GM18861 (cell line): ENCODE data around the gene MAG.

Experiments used
- ATAC-seq: cut with Tn5 transposase; IDR thresholded peaks from one replicate; pipeline ENCODE4 v1.9.1; 2021; ENCODE audit not compliant: unreplicated experiment

MAG gene, protein sequence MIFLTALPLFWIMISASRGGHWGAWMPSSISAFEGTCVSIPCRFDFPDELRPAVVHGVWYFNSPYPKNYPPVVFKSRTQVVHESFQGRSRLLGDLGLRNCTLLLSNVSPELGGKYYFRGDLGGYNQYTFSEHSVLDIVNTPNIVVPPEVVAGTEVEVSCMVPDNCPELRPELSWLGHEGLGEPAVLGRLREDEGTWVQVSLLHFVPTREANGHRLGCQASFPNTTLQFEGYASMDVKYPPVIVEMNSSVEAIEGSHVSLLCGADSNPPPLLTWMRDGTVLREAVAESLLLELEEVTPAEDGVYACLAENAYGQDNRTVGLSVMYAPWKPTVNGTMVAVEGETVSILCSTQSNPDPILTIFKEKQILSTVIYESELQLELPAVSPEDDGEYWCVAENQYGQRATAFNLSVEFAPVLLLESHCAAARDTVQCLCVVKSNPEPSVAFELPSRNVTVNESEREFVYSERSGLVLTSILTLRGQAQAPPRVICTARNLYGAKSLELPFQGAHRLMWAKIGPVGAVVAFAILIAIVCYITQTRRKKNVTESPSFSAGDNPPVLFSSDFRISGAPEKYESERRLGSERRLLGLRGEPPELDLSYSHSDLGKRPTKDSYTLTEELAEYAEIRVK

DNA sequence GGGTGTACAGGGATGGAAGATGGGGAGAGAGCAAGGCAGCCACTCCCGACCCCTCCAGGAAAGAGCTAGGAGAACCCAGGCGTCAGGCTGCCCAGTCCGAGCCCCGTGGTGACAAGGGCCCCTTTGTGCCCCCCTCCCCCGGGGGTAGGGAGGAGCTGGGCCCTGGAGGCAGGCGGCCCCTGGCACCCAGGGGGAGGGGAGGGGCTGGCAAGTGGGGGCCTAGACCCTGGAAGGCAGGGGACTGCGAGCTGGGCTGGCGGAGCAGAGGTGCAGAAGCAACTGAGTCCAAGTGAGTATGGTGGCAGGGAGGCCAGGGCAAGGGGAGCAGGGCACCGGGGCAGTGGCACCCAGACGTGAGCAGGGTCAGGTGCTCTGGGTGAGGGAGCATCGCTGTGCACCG is at the start of gene MAG:
TSS of gene MAG (plus strand) at position 246 of the 400 bp plus-strand sequence. CDS start 3,248 bp downstream, outside the sequence.
- ATAC-seq, result no peak

DNA sequence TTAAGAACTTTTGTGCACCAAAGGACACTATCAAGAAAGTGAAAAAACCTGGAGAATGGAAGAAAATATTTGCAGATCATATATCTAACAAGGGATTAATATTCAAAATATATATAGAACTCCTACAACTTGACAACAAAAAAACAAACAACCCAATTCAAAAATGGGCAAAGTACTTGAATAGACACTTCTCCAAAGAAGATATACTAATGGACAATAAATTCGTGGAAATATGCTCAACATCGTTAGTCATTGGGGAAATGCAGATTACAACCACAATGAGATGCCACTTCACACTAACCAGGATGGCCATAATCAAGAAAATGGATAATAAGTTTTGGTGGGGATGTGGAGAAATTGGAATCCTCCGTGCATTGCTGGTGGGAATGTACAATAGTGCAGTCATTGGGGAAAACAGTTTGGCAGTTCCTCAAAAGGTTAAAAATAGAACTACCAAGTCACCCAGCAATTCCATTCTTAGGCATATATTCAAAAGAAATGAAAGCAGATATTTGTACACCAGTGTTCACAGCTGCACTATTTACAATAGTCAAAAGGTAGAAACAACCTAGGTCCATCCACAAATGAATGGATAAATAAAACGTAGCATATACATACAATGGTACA is 45.4 kb upstream of the MAG start:
- ATAC-seq, result no peak

DNA sequence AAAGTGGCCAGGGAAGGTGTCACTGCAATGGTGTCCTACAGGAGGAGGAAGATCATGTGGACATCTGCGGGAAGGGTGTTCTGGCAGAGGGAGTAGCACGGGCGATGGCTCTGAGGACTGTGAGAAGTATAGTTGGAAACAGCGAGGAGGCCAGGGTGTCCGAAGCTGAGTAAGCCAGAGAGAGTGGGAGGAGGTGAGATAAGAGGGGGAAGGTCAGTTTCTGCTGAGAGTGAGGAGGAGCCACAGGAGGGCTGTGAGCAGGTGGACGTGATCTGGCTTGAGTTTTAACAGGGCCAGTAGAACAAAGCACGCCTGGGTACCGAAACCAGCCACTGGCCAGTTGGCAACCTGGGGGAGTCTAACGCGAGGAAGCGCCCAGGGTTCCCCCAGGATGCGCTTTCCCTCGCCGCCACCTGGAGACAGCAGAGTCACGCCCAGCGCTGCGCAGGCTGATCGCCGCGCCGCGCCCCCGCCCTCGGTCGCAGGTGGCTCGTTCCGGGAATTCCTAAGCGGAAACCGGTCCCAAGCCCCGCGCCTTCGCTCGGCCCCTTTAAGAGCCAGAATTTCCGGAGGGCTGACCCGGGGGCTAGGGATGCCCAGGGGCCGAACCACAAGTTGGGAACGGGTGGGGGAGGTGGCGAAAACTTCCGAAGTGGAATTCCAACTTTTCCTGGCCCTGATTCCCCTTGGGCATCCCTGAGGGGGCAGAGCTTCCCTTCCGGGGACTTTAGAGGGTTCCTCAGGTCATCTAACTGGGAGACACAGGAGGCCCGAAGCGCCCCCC is 44.2 kb upstream of the MAG start:
- no peak for ATAC-seq

DNA sequence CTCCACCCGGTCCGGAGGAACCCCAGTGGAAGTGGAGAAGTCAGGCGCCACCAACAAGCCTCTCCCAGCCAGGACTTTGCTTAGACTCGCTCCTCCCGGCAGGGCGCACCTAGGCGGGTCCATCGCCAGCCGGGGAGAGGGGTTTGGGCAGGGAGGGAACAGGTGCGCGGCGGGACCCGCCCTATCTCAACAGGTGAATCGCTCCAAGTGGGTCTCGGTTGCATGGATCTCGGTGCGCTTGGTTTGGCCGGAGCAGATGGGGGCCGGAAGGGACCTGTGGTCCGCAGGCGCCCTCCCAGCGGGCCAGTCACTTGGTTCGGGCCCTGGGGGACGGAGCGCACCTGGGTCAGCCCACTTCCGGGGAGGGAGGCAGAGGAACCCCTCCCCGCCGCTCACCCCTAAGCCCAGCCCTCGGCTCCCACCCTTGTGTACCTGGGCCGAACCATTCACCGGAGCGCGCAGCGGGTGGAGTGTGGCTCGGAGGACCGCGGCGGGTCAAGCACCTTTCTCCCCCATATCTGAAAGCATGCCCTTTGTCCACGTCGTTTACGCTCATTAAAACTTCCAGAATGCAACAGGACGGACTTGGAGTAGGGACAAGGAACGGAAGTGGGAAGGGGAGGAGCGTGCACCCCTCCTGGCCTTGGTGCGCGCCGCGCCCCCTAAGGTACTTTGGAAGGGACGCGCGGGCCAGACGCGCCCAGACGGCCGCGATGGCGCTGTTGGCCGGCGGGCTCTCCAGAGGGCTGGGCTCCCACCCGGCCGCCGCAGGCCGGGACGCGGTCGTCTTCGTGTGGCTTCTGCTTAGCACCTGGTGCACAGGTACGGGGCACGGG is 43.4 kb upstream of the MAG start, which contains the start of gene LSR:
TSS of gene LSR (plus strand) at position 693 of the 836 bp plus-strand sequence. CDS start at position 714, 21 bp downstream.
- ATAC-seq, result peak; percentile 62

DNA sequence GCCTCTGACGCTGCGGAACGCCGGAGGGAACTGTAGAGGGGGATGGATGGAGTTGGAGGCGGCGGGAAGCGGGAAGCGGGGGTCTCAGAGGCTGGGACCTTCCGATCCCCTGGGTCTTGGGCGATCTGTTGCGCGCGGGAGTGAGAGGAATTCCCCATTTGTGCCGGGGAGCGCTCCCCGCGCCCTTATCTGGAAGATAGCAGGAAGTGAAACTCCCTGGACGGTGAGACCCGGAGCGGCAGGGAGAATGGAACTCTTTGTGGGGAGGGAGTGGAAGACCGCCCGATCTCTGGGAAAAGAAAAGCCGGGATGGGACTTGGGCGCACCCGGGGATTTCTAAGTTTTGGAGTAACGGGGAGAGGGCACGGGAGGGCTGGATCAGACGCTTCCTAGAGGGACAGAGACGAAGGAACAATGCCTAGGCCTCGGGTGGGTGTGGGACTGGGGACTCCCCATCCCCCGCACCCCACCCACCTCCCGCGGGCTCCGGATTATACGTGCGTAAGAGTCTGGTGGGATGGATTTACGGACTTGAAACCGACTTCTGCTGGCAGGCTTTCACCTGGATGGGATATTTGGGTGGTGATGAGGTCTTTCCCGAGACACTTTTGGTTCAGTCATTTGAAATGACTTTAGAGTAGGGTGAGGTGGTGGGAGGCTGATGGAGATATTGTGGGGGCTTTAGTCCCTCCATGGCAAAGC is 42.7 kb upstream of the MAG start:
- no peak for ATAC-seq

DNA sequence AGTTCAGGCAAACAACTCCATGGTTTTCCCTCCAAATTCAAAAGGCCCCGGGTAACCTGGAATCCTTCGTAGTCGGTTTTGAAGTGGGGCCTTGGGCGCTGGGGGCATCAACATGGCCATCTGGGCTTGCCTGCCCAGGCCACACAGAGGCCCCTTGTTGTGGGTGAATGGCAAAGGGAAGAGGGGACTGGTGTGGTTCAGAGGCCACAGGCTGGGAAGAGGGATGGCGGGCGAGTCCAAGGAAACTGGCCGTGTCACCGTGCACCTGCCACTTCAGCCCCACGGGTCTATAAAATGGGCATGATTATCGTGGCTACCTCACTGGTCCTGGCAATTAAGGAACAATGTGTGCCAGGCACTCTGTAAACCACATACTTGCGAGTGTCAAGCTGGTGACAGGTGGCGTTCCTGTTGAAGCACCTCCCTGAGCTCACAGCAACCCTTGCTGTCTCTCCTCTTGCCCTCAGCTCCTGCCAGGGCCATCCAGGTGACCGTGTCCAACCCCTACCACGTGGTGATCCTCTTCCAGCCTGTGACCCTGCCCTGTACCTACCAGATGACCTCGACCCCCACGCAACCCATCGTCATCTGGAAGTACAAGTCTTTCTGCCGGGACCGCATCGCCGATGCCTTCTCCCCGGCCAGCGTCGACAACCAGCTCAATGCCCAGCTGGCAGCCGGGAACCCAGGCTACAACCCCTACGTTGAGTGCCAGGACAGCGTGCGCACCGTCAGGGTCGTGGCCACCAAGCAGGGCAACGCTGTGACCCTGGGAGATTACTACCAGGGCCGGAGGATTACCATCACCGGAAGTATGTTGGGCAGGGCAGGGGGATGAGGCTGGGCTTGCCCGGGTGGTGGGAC is 41.9 kb upstream of the MAG start:
- no peak for ATAC-seq

DNA sequence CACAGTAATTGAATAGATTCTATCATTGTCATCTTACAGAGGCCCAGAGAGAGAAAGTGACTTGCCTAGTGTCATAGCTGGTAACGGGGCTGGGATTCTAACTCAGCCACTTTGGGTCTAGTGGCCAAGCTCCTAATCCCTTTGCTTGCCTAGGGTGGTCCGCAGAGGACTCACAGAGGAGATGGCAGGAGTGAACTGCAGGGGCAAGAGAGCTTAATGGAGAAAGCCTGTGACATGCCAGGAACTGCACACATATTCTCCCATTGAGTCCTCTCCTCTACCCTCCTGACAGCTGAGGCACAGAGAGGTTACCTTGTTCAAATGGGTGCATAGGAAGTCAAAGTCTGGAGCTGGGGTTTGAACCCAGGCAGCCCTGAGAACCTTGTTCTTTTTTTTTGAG is 40.5 kb upstream of the MAG start:
- no peak for ATAC-seq

DNA sequence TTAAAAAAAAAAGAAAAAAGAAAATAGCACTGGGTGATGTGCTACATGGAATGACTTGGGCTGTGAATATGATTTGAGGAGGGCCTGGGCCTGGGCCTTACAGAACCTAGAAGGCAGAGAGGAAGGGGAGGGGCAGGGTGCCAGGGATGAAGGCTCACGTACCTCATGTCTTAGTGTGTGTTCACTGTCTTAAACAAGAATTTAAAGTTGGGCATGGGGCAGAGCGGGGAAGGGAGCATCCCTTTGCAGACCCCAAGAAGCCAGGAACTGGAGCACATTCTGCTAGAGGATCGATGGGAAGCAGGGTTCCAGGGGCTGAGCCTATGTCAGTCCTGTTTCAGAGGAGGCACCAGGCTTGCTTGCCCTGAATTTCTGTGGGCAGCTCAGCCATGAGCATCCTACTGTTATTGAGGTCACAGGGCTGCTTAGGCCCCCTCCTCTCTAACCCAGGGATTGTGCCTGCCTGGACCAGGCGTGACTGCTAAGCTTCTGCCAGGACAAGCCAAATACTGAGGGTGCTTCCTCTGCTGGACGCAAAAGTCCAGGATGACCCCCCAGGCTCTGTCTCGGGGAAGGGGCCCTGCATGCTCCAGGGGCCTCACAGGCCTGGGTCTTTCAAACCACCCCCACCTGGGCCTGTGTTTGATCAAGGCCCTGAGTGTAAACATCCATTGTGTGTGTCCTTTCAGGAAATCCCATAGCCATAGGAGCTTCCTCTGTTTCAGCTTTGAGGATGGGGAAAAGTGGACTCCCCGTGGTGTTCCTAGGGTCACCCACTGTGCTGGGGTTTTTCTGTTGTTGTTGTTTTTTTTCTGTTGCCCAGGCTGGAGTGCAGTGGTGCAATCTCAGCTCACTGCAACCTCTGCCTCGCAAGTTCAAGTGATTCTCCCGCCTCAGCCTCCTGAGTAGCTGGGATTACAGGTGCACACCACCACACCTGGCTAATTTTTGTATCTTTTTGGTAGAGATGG is 38.4 kb upstream of the MAG start:
- no peak for ATAC-seq

DNA sequence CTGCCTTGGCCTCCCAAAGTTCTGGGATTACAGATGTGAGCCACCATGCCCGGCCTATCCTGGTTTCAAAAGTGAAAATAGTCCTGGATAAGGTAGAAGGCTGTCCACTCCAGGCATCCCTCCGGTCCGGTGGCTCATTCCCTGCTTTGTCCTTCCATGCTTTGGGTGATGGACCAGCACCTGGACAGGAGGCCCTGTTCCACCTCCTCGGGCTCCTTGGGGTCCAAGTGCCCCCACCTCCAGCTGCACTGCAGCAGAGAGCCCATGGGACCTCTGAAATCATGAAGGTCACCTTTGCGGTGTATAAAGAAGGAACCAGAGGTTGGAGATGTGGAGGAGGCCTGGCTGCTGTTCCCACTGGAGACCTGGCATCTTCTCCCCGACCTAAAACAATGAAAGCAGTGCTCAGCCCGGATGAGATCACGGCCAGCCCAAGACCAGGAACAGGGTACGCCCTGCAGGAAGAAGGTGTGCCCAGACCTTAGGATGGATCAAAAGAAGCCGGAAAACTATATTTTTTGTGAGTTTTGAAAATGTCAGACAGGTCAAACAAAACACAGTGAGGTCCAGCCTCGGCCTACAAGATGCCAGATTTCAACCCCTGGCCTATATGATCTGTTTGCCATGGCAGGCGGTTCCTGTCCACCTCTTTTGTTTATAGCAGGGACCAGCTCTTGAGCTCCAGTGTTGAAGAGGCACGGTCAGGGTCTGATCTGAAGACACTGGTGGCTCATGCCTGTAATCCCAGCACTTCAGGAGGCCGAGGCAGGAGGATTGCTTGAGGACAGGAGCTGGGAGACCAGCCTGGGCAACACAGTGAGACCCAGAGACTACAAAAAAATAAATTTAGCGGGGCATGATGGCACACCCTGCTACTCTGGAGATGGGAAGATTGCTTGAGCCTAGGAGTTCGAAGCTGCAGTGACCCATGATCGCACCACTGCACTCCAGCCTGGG is 37.3 kb upstream of the MAG start:
- ATAC-seq, result no peak

DNA sequence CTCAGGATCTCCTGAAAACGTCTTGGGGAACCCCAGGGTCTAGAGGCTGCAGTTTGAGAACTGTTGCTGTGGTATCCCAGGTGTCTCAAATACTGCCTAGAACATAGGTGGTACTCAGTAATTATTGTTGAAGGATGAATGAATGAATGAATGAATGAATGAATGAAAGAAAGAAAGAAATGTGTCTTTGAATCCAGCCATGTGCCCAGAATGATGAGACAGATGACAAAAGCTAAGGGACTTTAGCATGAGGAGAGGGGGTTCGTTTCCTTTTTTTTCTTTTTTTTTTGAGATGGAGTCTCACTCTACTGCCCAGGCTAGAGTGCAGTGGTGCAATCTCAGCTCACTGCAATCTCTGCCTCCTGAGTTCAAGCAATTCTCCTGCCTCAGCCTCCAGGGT is 35.4 kb upstream of the MAG start:
- ATAC-seq, result no peak

DNA sequence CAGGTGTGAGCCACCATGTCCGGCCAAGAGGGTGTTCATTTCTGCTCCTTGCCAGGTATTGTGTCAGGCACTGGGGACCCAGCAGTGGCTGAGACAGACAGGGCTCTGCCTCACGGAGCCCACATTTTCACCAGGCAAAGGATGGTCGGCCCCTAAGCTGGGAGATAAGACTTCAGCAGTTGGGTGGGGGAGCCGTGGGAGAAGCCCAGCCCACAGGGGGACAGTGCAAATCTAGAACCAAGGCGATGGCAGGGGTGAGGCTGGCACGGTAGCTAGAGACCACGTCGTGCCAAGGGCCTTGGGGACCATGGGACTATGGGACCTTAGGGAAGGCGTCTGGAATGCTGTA is 34.9 kb upstream of the MAG start:
- no peak for ATAC-seq

DNA sequence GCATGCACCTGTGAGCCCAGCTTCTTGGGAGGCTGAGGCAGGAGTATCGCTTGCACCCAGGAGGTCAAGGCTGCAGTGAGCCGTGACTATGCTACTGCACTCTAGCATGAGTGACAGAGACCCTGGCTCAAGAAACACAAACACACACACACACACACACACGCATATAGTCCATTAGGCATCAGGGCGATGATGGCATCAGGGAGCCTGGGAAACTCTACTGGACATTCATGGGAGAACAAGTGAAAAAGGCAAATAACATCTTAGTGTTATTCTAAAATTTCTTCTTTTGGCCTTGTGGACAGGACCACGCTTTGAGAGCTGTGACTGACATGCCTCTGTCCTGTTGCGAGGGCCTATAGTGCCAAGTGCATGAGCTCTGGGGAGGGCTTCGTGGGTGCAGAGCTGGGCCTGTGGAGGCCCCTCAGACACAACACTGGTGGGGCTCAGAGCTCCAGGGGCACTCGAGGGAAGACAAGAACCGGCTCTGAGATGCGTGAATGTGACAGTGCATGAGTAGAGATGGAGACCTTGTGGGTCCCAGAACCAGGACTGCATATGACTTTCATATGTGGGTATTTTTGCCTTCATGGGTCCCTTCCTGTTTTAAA is 31.2 kb upstream of the MAG start:
- ATAC-seq, result no peak

DNA sequence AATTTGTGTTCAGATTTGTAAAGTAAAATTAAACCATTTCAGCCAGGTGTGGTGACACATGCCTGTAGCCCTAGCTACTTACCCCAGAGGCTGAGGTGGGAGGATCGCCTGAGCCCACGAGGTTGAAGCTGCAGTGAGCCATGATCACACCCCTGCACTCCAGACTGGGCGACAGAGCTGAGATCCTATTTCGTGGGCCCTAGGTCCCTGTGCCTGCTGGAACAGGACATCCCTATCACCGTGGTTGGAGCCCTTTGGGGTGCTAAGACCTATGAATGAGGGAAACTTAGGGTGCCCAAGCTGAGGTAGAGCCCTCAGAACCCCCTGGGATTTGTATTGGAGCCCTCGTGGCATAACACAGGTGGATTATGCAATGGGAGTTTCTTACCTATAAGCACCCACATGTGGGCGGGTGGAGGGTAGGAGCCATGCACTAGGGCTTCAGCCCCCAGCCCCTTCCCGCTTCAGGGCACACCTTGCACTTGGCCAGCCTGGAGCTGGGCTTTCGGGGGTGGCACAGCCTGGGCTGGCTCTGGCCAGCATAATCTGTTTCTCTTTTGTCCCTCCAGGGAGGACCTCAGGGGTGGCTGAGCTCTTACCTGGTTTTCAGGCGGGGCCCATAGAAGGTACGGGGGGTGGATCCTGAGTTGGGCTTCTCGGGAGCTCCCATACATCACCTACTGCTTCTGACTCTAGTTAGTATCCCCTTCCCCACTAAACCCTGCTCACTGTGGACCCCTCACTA is 30.4 kb upstream of the MAG start:
- no peak for ATAC-seq

DNA sequence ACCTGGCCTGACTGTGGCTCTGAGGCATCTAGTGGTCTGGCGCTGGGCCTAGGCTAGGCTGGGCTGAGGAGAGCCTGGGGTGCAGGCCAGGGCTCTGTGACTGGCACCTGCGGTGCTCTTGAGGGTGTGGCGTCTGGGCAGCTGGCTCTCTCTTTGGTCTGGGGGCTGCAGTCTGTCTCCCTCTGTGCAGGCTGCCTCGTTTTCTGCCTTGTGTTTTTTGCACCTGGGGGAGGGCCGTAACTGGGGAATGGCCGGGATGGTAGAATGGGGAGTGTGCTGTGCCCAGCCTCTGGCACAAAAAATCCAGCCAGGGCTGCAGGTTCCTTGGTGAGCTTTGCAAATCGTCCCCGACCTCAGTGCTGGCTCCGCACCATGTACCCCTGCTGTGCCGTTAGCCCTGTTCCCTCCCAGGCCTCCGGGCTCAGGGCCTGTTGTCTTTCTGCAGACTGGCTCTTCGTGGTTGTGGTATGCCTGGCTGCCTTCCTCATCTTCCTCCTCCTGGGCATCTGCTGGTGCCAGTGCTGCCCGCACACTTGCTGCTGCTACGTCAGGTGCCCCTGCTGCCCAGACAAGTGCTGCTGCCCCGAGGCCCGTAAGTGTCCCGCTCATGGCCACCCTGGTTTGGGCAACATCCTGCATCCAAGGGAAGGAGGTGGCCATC is 29.7 kb upstream of the MAG start:
- no peak for ATAC-seq
